HEK293 (cell line): ENCODE measurements around the gene USP30.

Experiments
- CTCF ChIA-PET: fragments of 350-600 bp; formaldehyde crosslinking; extraction: SDS; loops from one replicate; lab custom pipeline; 2021; ENCODE audit warnings: antibody characterized with exemption; lab: Yijun Ruan, JAX
- POLR2A ChIA-PET: fragments of 300-600 bp; formaldehyde crosslinking; extraction: SDS; loops from one replicate; lab custom pipeline; 2020; ENCODE audit warnings: antibody characterized with exemption, inconsistent platforms; lab: Yijun Ruan, JAX
- H3K27ac ChIP-seq: fragments of 200-500 bp; sonication (Bioruptor generic); 2 replicates; pipeline ENCODE4 v1.5.1; 2014; ENCODE audit warnings: low read depth, low read length, control low read depth, inconsistent platforms; ENCODE audit errors: extremely low read depth
- H3K36me3 ChIP-seq, 2 experiments: fragments of 200-500 bp in 1 of 2; sonication (Bioruptor generic) in 1 of 2; 1 replicate in 1 of 2; 2 replicates in 1 of 2; pipeline ENCODE4 v1.5.1; 2014 to 2017; ENCODE audit warnings: inconsistent platforms in 2 of 2, low read length in 2 of 2; ENCODE audit not compliant: control insufficient read depth in 2 of 2, insufficient read depth in 1 of 2
- H3K4me1 ChIP-seq: fragments of 200-500 bp; sonication (Bioruptor generic); 2 replicates; pipeline ENCODE4 v1.5.1; 2014; ENCODE audit warnings: mild to moderate bottlenecking, low read length, inconsistent platforms; ENCODE audit not compliant: control insufficient read depth, insufficient read depth
- H3K4me3 ChIP-seq: 2 replicates; pipeline ENCODE4 v1.5.1; 2011; ENCODE audit warnings: low read depth, mild to moderate bottlenecking, control low read depth, low read length, moderate library complexity
- H3K9me3 ChIP-seq: fragments of 200-500 bp; sonication (Bioruptor generic); 2 replicates; pipeline ENCODE4 v1.5.1; 2014; ENCODE audit warnings: low read depth, low read length, inconsistent platforms; ENCODE audit not compliant: control insufficient read depth, insufficient read depth
- GFI1B ChIP-seq: fragments of 450-650 bp; formaldehyde crosslinking; IDR thresholded peaks from 2 replicates; pipeline ENCODE4 v1.5.1; 2016; ENCODE audit warnings: missing biosample characterization, missing genetic modification characterization
- GLIS2 ChIP-seq: fragments of 450-650 bp; formaldehyde crosslinking; IDR thresholded peaks from 2 replicates; pipeline ENCODE4 v1.5.1; 2016; ENCODE audit warnings: missing biosample characterization, missing genetic modification characterization
- PRDM1 ChIP-seq: fragments of 450-650 bp; formaldehyde crosslinking; IDR thresholded peaks from 2 replicates; pipeline ENCODE4; 2016; ENCODE audit warnings: missing biosample characterization, missing genetic modification characterization
- YY1 ChIP-seq: fragments of 450-650 bp; formaldehyde crosslinking; IDR thresholded peaks from 2 replicates; pipeline ENCODE4 v1.5.1; 2018; ENCODE audit warnings: missing biosample characterization, missing genetic modification characterization
- ZBTB48 ChIP-seq: fragments of 450-650 bp; formaldehyde crosslinking; IDR thresholded peaks from 2 replicates; pipeline ENCODE4 v1.5.1; 2016; ENCODE audit warnings: missing biosample characterization, missing genetic modification characterization
- ZFP3 ChIP-seq: fragments of 450-650 bp; formaldehyde crosslinking; IDR thresholded peaks from 2 replicates; pipeline ENCODE4 v1.5.1; 2016; ENCODE audit warnings: low read depth, missing biosample characterization, missing genetic modification characterization
- ZNF138 ChIP-seq: fragments of 450-650 bp; formaldehyde crosslinking; IDR thresholded peaks from 2 replicates; pipeline ENCODE4 v1.5.1; 2016; ENCODE audit warnings: missing biosample characterization, missing genetic modification characterization, borderline replicate concordance
- ZNF175 ChIP-seq: fragments of 450-650 bp; formaldehyde crosslinking; IDR thresholded peaks from 2 replicates; pipeline ENCODE4 v1.5.1; 2016; ENCODE audit warnings: missing biosample characterization, missing genetic modification characterization
- ZNF211 ChIP-seq: fragments of 450-650 bp; formaldehyde crosslinking; IDR thresholded peaks from 2 replicates; pipeline ENCODE4 v1.5.1; 2016; ENCODE audit warnings: low read depth, missing biosample characterization, missing genetic modification characterization
- ZNF350 ChIP-seq: fragments of 450-650 bp; formaldehyde crosslinking; IDR thresholded peaks from 2 replicates; pipeline ENCODE4 v1.5.0; 2017; ENCODE audit warnings: missing biosample characterization, mild to moderate bottlenecking, missing genetic modification characterization
- ZNF354C ChIP-seq: fragments of 450-650 bp; formaldehyde crosslinking; IDR thresholded peaks from 2 replicates; pipeline ENCODE4 v1.5.1; 2016; ENCODE audit warnings: missing biosample characterization, missing genetic modification characterization, low read depth, borderline replicate concordance
- ZNF404 ChIP-seq: fragments of 450-650 bp; formaldehyde crosslinking; IDR thresholded peaks from 2 replicates; pipeline ENCODE4 v1.5.1; 2017; ENCODE audit warnings: missing biosample characterization, missing genetic modification characterization
- ZNF514 ChIP-seq: fragments of 450-650 bp; formaldehyde crosslinking; IDR thresholded peaks from 2 replicates; pipeline ENCODE4 v1.5.1; 2016; ENCODE audit warnings: missing biosample characterization, missing genetic modification characterization
- ZNF561 ChIP-seq: fragments of 450-650 bp; IDR thresholded peaks from 2 replicates; pipeline ENCODE4 v1.5.1; 2018; ENCODE audit warnings: missing biosample characterization, missing genetic modification characterization, borderline replicate concordance
- ZNF670 ChIP-seq: fragments of 450-650 bp; formaldehyde crosslinking; IDR thresholded peaks from 2 replicates; pipeline ENCODE4 v1.5.1; 2016; ENCODE audit warnings: missing biosample characterization, missing genetic modification characterization, low read depth
- ZSCAN30 ChIP-seq: fragments of 450-650 bp; IDR thresholded peaks from 2 replicates; pipeline ENCODE4 v1.5.1; 2018; ENCODE audit warnings: missing biosample characterization, mild to moderate bottlenecking, missing genetic modification characterization, moderate library complexity
- TF ChIP-seq, protein P1 (sequence below): IDR thresholded peaks from 2 replicates; pipeline ENCODE4 v1.6.1; 2011; ENCODE audit warnings: mild to moderate bottlenecking, low read depth, low read length, borderline replicate concordance
- TF ChIP-seq, protein P2 (sequence below): fragments of 450-650 bp; formaldehyde crosslinking; optimal IDR thresholded peaks from 2 replicates; pipeline ENCODE3; 2016; ENCODE audit warnings: missing biosample characterization, mild to moderate bottlenecking, missing genetic modification characterization
- TF ChIP-seq, protein P3 (sequence below): fragments of 450-650 bp; formaldehyde crosslinking; IDR thresholded peaks from 2 replicates; pipeline ENCODE4 v1.5.1; 2016; ENCODE audit warnings: missing biosample characterization, missing genetic modification characterization, low read depth

The USP30 gene

DNA sequence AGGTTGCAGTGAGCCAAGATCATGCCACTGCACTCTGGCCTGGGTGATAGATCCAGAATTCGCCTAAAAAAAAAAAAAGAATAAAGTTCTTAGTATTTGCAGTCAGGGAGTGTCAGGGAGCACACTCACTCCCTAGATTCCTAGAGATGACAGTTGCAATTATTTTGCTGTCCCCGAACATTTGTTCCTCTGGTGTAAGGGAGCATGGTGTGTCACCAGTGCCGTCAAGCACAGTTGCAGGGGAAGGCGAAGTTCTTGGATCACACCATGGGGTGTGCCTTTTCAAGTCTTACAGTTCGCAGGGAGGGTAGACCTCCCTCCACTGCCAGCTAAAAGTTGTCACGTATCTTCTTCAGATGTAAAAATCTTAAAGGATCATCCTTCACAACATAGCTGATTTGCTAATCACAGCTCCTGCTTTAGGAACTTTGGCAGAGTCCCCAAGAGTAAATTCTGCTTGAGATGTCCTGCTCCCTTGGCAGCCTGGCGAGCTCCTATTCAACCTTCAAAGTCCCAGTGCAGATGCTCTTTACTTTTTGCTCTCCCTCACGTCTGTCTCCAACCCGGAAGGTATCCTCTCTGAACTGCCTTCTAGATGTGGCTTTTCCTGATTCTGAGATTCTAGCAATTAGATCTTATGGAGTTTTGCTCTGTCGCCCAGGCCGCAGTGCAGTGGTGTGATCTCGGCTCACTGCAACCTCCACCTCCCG lies 75.3 kb downstream of the USP30 start:
- Histone ChIP-seq H3K4me3 (no peak overlapping the region), H3K27ac (no peak overlapping the region), H3K4me1 (no peaks in the 10 kb centered on the region), H3K36me3 (no peaks in the 10 kb centered on the region), H3K9me3 (no peaks in the 10 kb centered on the region)
- CTCF ChIA-PET, result interaction anchor here (0.7 to 4.7 kb wide), 4 partner anchors 15 to 322 kb away, joined by 3 to 22 read pairs (median 4); no protein-coding TSS in a partner anchor
- POLR2A ChIA-PET, result no interaction called here
- TF ChIP-seq, protein P1, sequence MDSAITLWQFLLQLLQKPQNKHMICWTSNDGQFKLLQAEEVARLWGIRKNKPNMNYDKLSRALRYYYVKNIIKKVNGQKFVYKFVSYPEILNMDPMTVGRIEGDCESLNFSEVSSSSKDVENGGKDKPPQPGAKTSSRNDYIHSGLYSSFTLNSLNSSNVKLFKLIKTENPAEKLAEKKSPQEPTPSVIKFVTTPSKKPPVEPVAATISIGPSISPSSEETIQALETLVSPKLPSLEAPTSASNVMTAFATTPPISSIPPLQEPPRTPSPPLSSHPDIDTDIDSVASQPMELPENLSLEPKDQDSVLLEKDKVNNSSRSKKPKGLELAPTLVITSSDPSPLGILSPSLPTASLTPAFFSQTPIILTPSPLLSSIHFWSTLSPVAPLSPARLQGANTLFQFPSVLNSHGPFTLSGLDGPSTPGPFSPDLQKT, result no peak
- TF ChIP-seq ZFP3, result peak; percentile 87

DNA sequence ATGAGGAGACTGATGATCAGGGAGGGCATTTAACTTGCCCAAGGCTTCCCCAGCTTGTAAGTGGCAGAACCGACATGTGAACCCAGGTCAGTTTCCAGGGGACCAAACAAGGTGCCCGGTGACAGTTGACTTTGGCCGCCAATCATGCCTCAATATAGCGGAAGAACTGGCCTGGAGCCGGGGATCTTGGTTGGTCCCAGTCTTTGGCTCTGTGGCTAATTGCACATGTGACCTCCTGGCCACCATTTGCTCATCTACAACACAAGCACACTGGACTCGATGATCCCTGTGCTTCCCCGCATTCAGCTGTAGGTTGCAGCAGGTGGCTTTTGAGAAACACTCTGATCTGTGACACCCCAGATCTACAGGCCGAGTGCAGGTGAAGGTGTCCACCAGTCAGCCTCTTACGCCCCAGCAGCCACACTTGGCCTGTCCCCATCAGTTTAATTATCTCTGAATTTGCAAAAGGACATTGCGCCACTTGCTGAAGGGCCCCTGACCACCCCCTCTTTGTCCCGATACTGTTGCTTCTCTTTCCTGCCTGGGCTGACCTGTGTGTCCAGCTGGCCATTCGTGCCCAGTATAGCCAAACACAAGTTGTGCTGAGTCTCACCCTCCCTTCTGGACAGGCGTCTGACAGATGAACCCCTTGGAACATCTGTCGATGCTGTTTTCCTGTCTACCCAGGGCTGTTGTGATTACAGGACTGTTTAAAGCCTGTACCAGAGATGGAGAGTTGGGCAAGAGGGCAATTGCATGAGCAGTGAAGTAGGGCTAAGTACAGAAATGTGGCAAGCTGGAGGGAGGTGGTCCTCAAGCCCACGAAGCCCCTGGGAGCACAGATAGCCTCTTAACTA lies 78.1 kb downstream of the USP30 start:
- Histone ChIP-seq H3K36me3 (no peaks in the 10 kb centered on the region), H3K27ac (no peak overlapping the region), H3K4me3 (no peak overlapping the region), H3K4me1 (no peaks in the 10 kb centered on the region), H3K9me3 (no peaks in the 10 kb centered on the region)
- POLR2A ChIA-PET, result no interaction called here
- CTCF ChIA-PET, result interaction anchor here (0.5 to 0.9 kb wide), 2 partner anchors 248 to 258 kb away, joined by 3 to 5 read pairs; no protein-coding TSS in a partner anchor
- no peak for TF ChIP-seq ZNF211 (tag by site-specific recombination)

DNA sequence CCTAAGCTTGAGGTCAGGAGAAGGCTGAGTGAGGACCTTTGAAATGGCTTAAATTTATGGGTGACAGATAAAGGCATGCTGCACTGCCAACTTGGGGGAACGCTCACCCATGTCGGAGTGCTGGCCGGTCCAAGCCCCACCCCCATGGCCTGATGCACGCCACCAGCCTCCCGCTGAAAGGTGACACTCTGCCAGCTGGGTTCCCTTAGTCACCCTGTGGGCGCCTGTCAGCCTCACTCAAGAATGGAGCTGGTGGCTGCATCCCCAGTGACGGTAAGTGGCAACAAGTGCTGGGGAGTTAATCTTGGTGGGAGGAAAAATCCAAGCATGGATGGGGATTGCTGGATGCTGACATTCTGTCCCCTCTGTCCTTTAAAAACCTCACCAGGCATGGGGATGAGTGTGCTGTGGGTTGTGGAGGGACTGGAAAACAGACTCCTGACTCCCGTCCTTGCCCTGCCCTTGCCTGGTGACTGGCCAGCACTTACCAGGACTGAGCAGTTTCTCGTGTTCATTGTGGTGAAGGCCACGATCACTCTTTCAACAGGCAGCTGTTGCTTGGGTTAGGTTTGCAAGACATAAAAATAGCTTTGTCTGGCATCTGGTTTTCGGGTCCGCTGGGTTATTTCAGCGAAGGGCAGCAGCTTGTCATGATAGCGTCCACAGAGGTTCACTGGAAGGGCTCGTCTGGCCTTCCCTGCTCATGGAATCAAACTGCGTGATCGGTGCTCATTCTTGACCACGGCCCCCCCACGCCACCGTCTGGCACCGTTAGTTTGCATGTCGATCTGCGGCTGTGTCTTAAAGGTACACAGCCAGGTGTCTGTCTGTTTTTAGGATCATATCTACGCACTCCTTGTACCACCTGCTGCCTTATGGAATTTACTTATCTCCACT lies 79.0 kb downstream of the USP30 start:
- Histone ChIP-seq H3K4me1 (no peaks in the 10 kb centered on the region), H3K9me3 (no peaks in the 10 kb centered on the region; the same call in 1 of the 2 replicates), H3K27ac (no peak overlapping the region), H3K36me3 (no peaks in the 10 kb centered on the region), H3K4me3 (no peak overlapping the region)
- CTCF ChIA-PET, result interaction anchor here (0.6 to 3.0 kb wide), 3 partner anchors 19 to 182 kb away, joined by 3 to 13 read pairs (median 3); no protein-coding TSS in a partner anchor
- POLR2A ChIA-PET, result no interaction called here
- no peak for TF ChIP-seq ZNF514 (tag by site-specific recombination)
- no peak for TF ChIP-seq ZNF354C
- no peak for TF ChIP-seq ZNF404 (tag by site-specific recombination)
- 0 out of 2 replicates have a peak, but pooled peaks have one; percentile 25 for TF ChIP-seq GLIS2
- TF ChIP-seq, protein P2, sequence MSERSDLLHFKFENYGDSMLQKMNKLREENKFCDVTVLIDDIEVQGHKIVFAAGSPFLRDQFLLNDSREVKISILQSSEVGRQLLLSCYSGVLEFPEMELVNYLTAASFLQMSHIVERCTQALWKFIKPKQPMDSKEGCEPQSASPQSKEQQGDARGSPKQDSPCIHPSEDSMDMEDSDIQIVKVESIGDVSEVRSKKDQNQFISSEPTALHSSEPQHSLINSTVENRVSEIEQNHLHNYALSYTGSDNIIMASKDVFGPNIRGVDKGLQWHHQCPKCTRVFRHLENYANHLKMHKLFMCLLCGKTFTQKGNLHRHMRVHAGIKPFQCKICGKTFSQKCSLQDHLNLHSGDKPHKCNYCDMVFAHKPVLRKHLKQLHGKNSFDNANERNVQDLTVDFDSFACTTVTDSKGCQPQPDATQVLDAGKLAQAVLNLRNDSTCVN (tag by site-specific recombination), result no peak
- no peak for TF ChIP-seq ZBTB48
- TF ChIP-seq ZNF175 (tag by site-specific recombination), result no peak
- TF ChIP-seq GFI1B, result no peak
- no peak for TF ChIP-seq ZFP3
- TF ChIP-seq ZNF670 (tag by site-specific recombination), result no peak
- TF ChIP-seq ZSCAN30 (tag by site-specific recombination), result peak; percentile 80
- TF ChIP-seq, protein P3, sequence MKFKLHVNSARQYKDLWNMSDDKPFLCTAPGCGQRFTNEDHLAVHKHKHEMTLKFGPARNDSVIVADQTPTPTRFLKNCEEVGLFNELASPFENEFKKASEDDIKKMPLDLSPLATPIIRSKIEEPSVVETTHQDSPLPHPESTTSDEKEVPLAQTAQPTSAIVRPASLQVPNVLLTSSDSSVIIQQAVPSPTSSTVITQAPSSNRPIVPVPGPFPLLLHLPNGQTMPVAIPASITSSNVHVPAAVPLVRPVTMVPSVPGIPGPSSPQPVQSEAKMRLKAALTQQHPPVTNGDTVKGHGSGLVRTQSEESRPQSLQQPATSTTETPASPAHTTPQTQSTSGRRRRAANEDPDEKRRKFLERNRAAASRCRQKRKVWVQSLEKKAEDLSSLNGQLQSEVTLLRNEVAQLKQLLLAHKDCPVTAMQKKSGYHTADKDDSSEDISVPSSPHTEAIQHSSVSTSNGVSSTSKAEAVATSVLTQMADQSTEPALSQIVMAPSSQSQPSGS (tag by site-specific recombination), result no peak
- TF ChIP-seq ZNF350 (tag by site-specific recombination), result no peak
- no peak for TF ChIP-seq YY1 (tag by site-specific recombination)
- no peak for TF ChIP-seq ZNF561 (tag by site-specific recombination)
- TF ChIP-seq PRDM1 (tag by site-specific recombination), result no peak
- TF ChIP-seq ZNF138 (tag by site-specific recombination), result no peak
